ENCODE results near the gene TULP4. TPM values are rescaled to one million over a fixed set of nuclear protein-coding genes. Genes with fewer than 3 reads are reported as not detected.

TULP4 gene
- total and polyA plus RNA-seq, 2 of the 8 experiments (the other 6 are each of a cell fraction or from before 2014, with no cell fraction given): 7.7 to 51.6 TPM

DNA sequence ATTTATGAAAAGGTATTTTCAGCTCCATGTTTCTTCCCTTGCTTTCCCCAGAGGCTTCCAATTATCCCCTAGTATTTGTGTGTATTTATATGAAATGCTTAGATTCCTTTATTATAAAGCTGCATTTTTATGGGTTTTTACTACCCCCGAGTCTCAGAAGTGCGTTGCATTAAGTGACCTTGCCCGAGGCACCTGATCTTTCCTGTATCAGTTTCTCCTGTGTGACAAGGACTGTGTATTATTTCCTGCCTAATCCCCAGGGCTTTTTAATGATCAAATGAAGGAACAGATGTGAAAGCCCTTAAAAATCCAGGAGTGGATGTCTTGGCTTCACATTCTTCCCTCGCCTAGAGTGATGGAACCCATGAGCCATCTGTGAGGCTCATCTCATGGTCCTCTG is 118.8 kb downstream of the TULP4 start (continued):
- TF ChIP-seq, protein P1, sequence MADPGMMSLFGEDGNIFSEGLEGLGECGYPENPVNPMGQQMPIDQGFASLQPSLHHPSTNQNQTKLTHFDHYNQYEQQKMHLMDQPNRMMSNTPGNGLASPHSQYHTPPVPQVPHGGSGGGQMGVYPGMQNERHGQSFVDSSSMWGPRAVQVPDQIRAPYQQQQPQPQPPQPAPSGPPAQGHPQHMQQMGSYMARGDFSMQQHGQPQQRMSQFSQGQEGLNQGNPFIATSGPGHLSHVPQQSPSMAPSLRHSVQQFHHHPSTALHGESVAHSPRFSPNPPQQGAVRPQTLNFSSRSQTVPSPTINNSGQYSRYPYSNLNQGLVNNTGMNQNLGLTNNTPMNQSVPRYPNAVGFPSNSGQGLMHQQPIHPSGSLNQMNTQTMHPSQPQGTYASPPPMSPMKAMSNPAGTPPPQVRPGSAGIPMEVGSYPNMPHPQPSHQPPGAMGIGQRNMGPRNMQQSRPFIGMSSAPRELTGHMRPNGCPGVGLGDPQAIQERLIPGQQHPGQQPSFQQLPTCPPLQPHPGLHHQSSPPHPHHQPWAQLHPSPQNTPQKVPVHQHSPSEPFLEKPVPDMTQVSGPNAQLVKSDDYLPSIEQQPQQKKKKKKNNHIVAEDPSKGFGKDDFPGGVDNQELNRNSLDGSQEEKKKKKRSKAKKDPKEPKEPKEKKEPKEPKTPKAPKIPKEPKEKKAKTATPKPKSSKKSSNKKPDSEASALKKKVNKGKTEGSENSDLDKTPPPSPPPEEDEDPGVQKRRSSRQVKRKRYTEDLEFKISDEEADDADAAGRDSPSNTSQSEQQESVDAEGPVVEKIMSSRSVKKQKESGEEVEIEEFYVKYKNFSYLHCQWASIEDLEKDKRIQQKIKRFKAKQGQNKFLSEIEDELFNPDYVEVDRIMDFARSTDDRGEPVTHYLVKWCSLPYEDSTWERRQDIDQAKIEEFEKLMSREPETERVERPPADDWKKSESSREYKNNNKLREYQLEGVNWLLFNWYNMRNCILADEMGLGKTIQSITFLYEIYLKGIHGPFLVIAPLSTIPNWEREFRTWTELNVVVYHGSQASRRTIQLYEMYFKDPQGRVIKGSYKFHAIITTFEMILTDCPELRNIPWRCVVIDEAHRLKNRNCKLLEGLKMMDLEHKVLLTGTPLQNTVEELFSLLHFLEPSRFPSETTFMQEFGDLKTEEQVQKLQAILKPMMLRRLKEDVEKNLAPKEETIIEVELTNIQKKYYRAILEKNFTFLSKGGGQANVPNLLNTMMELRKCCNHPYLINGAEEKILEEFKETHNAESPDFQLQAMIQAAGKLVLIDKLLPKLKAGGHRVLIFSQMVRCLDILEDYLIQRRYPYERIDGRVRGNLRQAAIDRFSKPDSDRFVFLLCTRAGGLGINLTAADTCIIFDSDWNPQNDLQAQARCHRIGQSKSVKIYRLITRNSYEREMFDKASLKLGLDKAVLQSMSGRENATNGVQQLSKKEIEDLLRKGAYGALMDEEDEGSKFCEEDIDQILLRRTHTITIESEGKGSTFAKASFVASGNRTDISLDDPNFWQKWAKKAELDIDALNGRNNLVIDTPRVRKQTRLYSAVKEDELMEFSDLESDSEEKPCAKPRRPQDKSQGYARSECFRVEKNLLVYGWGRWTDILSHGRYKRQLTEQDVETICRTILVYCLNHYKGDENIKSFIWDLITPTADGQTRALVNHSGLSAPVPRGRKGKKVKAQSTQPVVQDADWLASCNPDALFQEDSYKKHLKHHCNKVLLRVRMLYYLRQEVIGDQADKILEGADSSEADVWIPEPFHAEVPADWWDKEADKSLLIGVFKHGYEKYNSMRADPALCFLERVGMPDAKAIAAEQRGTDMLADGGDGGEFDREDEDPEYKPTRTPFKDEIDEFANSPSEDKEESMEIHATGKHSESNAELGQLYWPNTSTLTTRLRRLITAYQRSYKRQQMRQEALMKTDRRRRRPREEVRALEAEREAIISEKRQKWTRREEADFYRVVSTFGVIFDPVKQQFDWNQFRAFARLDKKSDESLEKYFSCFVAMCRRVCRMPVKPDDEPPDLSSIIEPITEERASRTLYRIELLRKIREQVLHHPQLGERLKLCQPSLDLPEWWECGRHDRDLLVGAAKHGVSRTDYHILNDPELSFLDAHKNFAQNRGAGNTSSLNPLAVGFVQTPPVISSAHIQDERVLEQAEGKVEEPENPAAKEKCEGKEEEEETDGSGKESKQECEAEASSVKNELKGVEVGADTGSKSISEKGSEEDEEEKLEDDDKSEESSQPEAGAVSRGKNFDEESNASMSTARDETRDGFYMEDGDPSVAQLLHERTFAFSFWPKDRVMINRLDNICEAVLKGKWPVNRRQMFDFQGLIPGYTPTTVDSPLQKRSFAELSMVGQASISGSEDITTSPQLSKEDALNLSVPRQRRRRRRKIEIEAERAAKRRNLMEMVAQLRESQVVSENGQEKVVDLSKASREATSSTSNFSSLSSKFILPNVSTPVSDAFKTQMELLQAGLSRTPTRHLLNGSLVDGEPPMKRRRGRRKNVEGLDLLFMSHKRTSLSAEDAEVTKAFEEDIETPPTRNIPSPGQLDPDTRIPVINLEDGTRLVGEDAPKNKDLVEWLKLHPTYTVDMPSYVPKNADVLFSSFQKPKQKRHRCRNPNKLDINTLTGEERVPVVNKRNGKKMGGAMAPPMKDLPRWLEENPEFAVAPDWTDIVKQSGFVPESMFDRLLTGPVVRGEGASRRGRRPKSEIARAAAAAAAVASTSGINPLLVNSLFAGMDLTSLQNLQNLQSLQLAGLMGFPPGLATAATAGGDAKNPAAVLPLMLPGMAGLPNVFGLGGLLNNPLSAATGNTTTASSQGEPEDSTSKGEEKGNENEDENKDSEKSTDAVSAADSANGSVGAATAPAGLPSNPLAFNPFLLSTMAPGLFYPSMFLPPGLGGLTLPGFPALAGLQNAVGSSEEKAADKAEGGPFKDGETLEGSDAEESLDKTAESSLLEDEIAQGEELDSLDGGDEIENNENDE (IDR thresholded peaks at IDR 0.05; ENCODE audit: insufficient replicate concordance, low read length): no peak
- no peak for TF ChIP-seq SIN3A (conservative IDR thresholded peaks at IDR 0.05 in 1 of 2, IDR thresholded peaks at IDR 0.05 in 1 of 2; ENCODE audit: low read depth in 1 of 2, low read length in 2 of 2)
- TF ChIP-seq HDAC2 (IDR thresholded peaks at IDR 0.05; ENCODE audit: borderline replicate concordance in 1 of 2, low read depth in 2 of 2, low read length in 2 of 2): no peak
- no peak for TF ChIP-seq SIRT6 (IDR thresholded peaks at IDR 0.05; ENCODE audit: low read length)
- no peak for TF ChIP-seq ZNF274 (IDR thresholded peaks at IDR 0.05; ENCODE audit: borderline replicate concordance, extremely low read depth, low read length)
- no peak for TF ChIP-seq SRF (IDR thresholded peaks at IDR 0.05; ENCODE audit: low read depth, low read length)
- TF ChIP-seq TAF7 (optimal IDR thresholded peaks at IDR 0.05; ENCODE audit: borderline replicate concordance, low read depth, low read length): no peak
